Measurements from ENCODE around the gene RSU1. TPM values are rescaled to one million over a fixed set of nuclear protein-coding genes. Genes with fewer than 3 reads are reported as not detected.

Gene RSU1
- total and polyA plus RNA-seq, 7 donors, result 46.2 to 94.7 (median 62.4) TPM

- DNase-seq, result no peak
- Histone ChIP-seq H3K27ac (no peak overlapping the region), H3K27me3 (no peaks in the 10 kb centered on the region), H3K36me3 (peaks cover 0 to 7% (median under 1%) of the 10 kb centered on the region in 4 donors), H3K4me3 (no peak overlapping the region), H3K4me1 (no peaks in the 10 kb centered on the region), H3K9me3 (no peaks in the 10 kb centered on the region)
- 92 to 95% methylated on average over 4 of the region's 4 CpGs for WGBS, 2 donors
- no peak for TF ChIP-seq POLR2AphosphoS5 (IDR thresholded peaks at IDR 0.05)
- no peak for TF ChIP-seq CTCF (IDR thresholded peaks at IDR 0.05)
- no peak for TF ChIP-seq EP300 (IDR thresholded peaks at IDR 0.05)
- TF ChIP-seq POLR2A (IDR thresholded peaks at IDR 0.05), result no peak
- intact Hi-C loops (cut with DNase I), result no loop called here
Measured at GRCh38 chr10:16698461-16698860, 118.8 kb downstream of the RSU1 start.

- no peak for DNase-seq
- no peaks in the 10 kb centered on the region for H3K27me3 ChIP-seq
- no peak for TF ChIP-seq EP300 (IDR thresholded peaks at IDR 0.05)
- TF ChIP-seq POLR2AphosphoS5 (IDR thresholded peaks at IDR 0.05), result no peak
- no peak for TF ChIP-seq POLR2A (IDR thresholded peaks at IDR 0.05)
- TF ChIP-seq CTCF (IDR thresholded peaks at IDR 0.05), result no peak
- 94 to 96% methylated on average over 5 of the region's 5 CpGs for WGBS, 2 donors
- H3K4me1 ChIP-seq, result no peaks in the 10 kb centered on the region
- H3K36me3 ChIP-seq, result peaks cover 0 to 16% (median 3%) of the 10 kb centered on the region in 4 donors
- H3K4me3 ChIP-seq, result no peak overlapping the region
- intact Hi-C loops (cut with DNase I), result no loop called here
- H3K27ac ChIP-seq, result no peak overlapping the region
- no peaks in the 10 kb centered on the region for H3K9me3 ChIP-seq
Measured at GRCh38 chr10:16690417-16690816, 126.8 kb downstream of the RSU1 start.

- 86 to 94% methylated on average over 5 of the region's 5 CpGs for WGBS, 2 donors
- Histone ChIP-seq H3K27me3 (no peaks in the 10 kb centered on the region), H3K27ac (no peak overlapping the region), H3K4me3 (no peak overlapping the region), H3K9me3 (no peaks in the 10 kb centered on the region), H3K36me3 (peaks cover 0 to 12% (median 3%) of the 10 kb centered on the region in 4 donors), H3K4me1 (no peaks in the 10 kb centered on the region)
- intact Hi-C loops (cut with DNase I), result no loop called here
- TF ChIP-seq POLR2AphosphoS5 (IDR thresholded peaks at IDR 0.05) (no peak), POLR2A (IDR thresholded peaks at IDR 0.05) (no peak), EP300 (IDR thresholded peaks at IDR 0.05) (no peak)
- no peak for DNase-seq
Measured at GRCh38 chr10:16689696-16690095, 127.5 kb downstream of the RSU1 start.

- intact Hi-C loops (cut with DNase I), result no loop called here
- no peaks in the 10 kb centered on the region for H3K27me3 ChIP-seq
- no peak for TF ChIP-seq POLR2AphosphoS5 (IDR thresholded peaks at IDR 0.05)
- TF ChIP-seq CTCF (IDR thresholded peaks at IDR 0.05), result no peak
- no peak for TF ChIP-seq EP300 (IDR thresholded peaks at IDR 0.05)
- TF ChIP-seq POLR2A (IDR thresholded peaks at IDR 0.05), result no peak
- no peak overlapping the region for H3K4me3 ChIP-seq
- DNase-seq, result no peak
- H3K27ac ChIP-seq, result no peak overlapping the region
- H3K4me1 ChIP-seq, result no peaks in the 10 kb centered on the region
- WGBS, 2 donors, result 84 to 93% methylated on average over 1 of the region's 1 CpG
- peaks cover 0 to 9% (median 3%) of the 10 kb centered on the region in 4 donors for H3K36me3 ChIP-seq
- H3K9me3 ChIP-seq, result no peaks in the 10 kb centered on the region
Measured at GRCh38 chr10:16689227-16689626, 128.0 kb downstream of the RSU1 start.

- Histone ChIP-seq H3K9me3 (no peaks in the 10 kb centered on the region), H3K27me3 (no peaks in the 10 kb centered on the region), H3K4me3 (no peak overlapping the region), H3K27ac (no peak overlapping the region), H3K36me3 (peaks cover 0 to 9% (median 0%) of the 10 kb centered on the region in 4 donors), H3K4me1 (no peaks in the 10 kb centered on the region)
- WGBS, 2 donors, result 7 to 67% methylated on average over 2 of the region's 2 CpGs
- no peak for TF ChIP-seq EP300 (IDR thresholded peaks at IDR 0.05)
- TF ChIP-seq POLR2A (IDR thresholded peaks at IDR 0.05), result no peak
- TF ChIP-seq CTCF (IDR thresholded peaks at IDR 0.05), result no peak
- TF ChIP-seq POLR2AphosphoS5 (IDR thresholded peaks at IDR 0.05), result no peak
- intact Hi-C loops (cut with DNase I), result no loop called here
- DNase-seq, result no peak
Measured at GRCh38 chr10:16686054-16686902, 130.9 kb downstream of the RSU1 start.

Measured in sigmoid colon (tissue), 7 donors.